ENCODE results near the gene OLIG1. TPM values are rescaled to one million over a fixed set of nuclear protein-coding genes. Genes with fewer than 3 reads are reported as not detected.

Gene OLIG1
- total and polyA plus RNA-seq, 7 donors, result 0.07 to 3.4 (median 0.34) TPM; not detected in 1

- intact Hi-C loops (cut with DNase I), result no loop called here
- peaks cover 0 to 98% (median 63%) of the 10 kb centered on the region in 3 donors for H3K27me3 ChIP-seq (ENCODE audit: insufficient read depth in 3 of 3, low read length in 2 of 3)
- no peak for ATAC-seq
- H3K9me3 ChIP-seq, result no peaks in the 10 kb centered on the region
- H3K4me3 ChIP-seq, result peak overlapping the region; percentile 46
- WGBS, 3 donors, result 15 to 26% (median 25%) methylated on average over 17 of the region's 17 CpGs
- DNase-seq, result no peak
- no peaks in the 10 kb centered on the region for H3K36me3 ChIP-seq (ENCODE audit: insufficient read depth in 1 of 2, low read depth in 1 of 2)
- no peak overlapping the region for H3K27ac ChIP-seq
- H3K4me1 ChIP-seq, result peaks cover 24% of the 10 kb centered on the region
- no peak for TF ChIP-seq CTCF (IDR thresholded peaks at IDR 0.05)
Observed at GRCh38 chr21:33022489-33022827, 47.5 kb upstream of the OLIG1 start.

DNA sequence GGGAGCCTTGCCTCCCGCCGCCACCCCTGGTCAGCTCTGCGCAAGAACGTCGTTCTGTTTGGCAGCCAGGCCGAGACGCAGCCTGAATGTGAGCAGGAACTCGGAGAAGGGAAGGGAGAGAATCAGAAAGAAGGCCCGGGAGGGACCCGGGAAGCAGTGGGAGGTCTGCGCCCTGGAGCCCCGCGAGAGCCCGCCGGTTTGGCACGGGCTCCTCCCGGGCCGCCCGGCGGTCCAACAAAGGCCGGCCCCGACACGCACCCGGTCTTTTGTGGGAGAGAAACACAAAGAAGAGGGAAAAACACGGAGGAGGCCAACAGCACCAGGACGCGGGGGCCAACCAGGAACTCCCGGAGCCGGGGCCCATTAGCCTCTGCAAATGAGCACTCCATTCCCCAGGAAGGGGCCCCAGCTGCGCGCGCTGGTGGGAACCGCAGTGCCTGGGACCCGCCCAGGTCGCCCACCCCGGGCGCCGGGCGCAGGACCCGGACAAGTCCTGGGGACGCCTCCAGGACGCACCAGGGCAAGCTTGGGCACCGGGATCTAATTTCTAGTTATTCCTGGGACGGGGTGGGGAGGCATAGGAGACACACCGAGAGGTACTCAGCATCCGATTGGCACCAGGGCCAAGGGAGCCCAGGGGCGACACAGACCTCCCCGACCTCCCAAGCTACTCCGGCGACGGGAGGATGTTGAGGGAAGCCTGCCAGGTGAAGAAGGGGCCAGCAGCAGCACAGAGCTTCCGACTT, 46.9 kb upstream of the OLIG1 start:
- intact Hi-C loops (cut with DNase I), result no loop called here
- Histone ChIP-seq H3K27ac (no peak overlapping the region), H3K9me3 (no peaks in the 10 kb centered on the region), H3K27me3 (ENCODE audit: insufficient read depth in 3 of 3, low read length in 2 of 3) (peaks cover 0 to 98% (median 66%) of the 10 kb centered on the region in 3 donors), H3K4me3 (peak overlapping the region; percentile 46), H3K36me3 (ENCODE audit: insufficient read depth in 1 of 2, low read depth in 1 of 2) (no peaks in the 10 kb centered on the region), H3K4me1 (peaks cover 24% of the 10 kb centered on the region)
- WGBS, 3 donors, result 2 to 5% (median 3%) methylated on average over 49 to 52 of the region's 52 CpGs
- DNase-seq (no peak), ATAC-seq (no peak)
- TF ChIP-seq CTCF (IDR thresholded peaks at IDR 0.05), result no peak

DNA sequence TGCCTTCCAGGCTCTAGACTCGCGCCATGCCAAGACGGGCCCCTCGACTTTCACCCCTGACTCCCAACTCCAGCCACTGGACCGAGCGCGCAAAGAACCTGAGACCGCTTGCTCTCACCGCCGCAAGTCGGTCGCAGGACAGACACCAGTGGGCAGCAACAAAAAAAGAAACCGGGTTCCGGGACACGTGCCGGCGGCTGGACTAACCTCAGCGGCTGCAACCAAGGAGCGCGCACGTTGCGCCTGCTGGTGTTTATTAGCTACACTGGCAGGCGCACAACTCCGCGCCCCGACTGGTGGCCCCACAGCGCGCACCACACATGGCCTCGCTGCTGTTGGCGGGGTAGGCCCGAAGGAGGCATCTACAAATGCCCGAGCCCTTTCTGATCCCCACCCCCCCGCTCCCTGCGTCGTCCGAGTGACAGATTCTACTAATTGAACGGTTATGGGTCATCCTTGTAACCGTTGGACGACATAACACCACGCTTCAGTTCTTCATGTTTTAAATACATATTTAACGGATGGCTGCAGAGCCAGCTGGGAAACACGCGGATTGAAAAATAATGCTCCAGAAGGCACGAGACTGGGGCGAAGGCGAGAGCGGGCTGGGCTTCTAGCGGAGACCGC, 46.3 kb upstream of the OLIG1 start:
- ATAC-seq (peak in 1 of 4 donors; percentile 25), DNase-seq (no peak)
- no peaks in the 10 kb centered on the region for H3K9me3 ChIP-seq
- peaks cover 24% of the 10 kb centered on the region for H3K4me1 ChIP-seq
- TF ChIP-seq CTCF (IDR thresholded peaks at IDR 0.05), result no peak
- intact Hi-C loops (cut with DNase I), result no loop called here
- WGBS, 3 donors, result 4 to 5% (median 4%) methylated on average over 44 to 49 of the region's 49 CpGs
- no peak overlapping the region for H3K27ac ChIP-seq
- H3K36me3 ChIP-seq (ENCODE audit: insufficient read depth in 1 of 2, low read depth in 1 of 2), result no peaks in the 10 kb centered on the region
- peaks cover 0 to 98% (median 67%) of the 10 kb centered on the region in 3 donors for H3K27me3 ChIP-seq (ENCODE audit: insufficient read depth in 3 of 3, low read length in 2 of 3)
- peak overlapping the region; percentile 46 for H3K4me3 ChIP-seq

DNA sequence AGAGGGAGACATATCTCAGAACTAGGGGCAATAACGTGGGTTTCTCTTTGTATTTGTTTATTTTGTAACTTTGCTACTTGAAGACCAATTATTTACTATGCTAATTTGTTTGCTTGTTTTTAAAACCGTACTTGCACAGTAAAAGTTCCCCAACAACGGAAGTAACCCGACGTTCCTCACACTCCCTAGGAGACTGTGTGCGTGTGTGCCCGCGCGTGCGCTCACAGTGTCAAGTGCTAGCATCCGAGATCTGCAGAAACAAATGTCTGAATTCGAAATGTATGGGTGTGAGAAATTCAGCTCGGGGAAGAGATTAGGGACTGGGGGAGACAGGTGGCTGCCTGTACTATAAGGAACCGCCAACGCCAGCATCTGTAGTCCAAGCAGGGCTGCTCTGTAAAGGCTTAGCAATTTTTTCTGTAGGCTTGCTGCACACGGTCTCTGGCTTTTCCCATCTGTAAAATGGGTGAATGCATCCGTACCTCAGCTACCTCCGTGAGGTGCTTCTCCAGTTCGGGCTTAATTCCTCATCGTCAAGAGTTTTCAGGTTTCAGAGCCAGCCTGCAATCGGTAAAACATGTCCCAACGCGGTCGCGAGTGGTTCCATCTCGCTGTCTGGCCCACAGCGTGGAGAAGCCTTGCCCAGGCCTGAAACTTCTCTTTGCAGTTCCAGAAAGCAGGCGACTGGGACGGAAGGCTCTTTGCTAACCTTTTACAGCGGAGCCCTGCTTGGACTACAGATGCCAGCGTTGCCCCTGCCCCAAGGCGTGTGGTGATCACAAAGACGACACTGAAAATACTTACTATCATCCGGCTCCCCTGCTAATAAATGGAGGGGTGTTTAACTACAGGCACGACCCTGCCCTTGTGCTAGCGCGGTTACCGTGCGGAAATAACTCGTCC, 45.5 kb upstream of the OLIG1 start:
- DNase-seq (no peak), ATAC-seq (no peak)
- intact Hi-C loops (cut with DNase I), result no loop called here
- no peaks in the 10 kb centered on the region for H3K36me3 ChIP-seq (ENCODE audit: insufficient read depth in 1 of 2, low read depth in 1 of 2)
- H3K4me3 ChIP-seq, result peak overlapping the region; percentile 46
- 6 to 14% (median 13%) methylated on average over 40 of the region's 40 CpGs for WGBS, 3 donors
- no peak for TF ChIP-seq CTCF (IDR thresholded peaks at IDR 0.05)
- peaks cover 0 to 98% (median 67%) of the 10 kb centered on the region in 3 donors for H3K27me3 ChIP-seq (ENCODE audit: insufficient read depth in 3 of 3, low read length in 2 of 3)
- H3K27ac ChIP-seq, result no peak overlapping the region
- peaks cover 24% of the 10 kb centered on the region for H3K4me1 ChIP-seq
- no peaks in the 10 kb centered on the region for H3K9me3 ChIP-seq

Measured in psoas muscle (tissue), 8 donors.